ENCODE data around the gene PPP2R2C.

The PPP2R2C gene

GRCh38 chr4:6439120-6439762 is 33.2 kb downstream of the PPP2R2C start:
- no CpG with 5 or more reads among the region's 6 CpGs for whole genome bisulfite sequencing, 2 donors (ENCODE audit: extremely low coverage in 2 of 2, insufficient read length in 2 of 2, insufficient replicate concordance in 1 of 2)

DNA sequence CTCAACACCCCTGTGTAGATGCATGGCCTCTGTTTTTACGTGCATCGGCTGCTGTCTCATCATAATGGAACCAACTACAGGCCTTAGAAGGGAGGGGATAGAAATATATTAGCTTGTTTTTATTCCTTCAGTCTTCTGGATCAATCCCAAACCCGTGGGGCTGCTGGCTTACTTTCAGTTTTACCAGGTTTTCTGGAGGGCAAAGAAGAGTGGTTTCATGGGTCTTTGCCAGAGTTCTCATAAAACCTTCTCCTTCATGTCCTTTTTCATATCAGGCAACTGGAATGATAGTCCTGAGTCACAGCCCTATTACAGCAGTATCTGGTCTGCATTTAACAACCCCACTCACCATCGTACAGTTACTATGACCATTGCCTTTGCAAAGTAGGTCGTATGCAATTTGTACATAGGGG is 34.6 kb downstream of the PPP2R2C start:
- Histone ChIP-seq H4K8ac (ENCODE audit: low read depth, low read length) (no peak overlapping the region), H3K4me1 (ENCODE audit: control insufficient read depth in 2 of 2, insufficient read depth in 1 of 2, low read depth in 1 of 2, low read length in 2 of 2) (peaks cover 0 to 1% of the 10 kb centered on the region in 2 donors), H3K23ac (ENCODE audit: low read depth, low read length, poor library complexity) (no peak overlapping the region), H2BK12ac (ENCODE audit: low read length) (no peak overlapping the region), H3K9ac (ENCODE audit: low read depth, low read length, poor library complexity) (no peak overlapping the region), H3K14ac (ENCODE audit: low read length) (no peak overlapping the region), H3K79me1 (ENCODE audit: low read depth, low read length) (no peaks in the 10 kb centered on the region), H3K4me2 (ENCODE audit: insufficient read depth, low read length, poor library complexity, severe bottlenecking) (no peak overlapping the region), H3K4me3 (ENCODE audit: low read length in 2 of 2) (no peak overlapping the region), H3K36me3 (replicated peaks in 1 of 2; ENCODE audit: control insufficient read depth in 2 of 2, insufficient read depth in 2 of 2, low read length in 2 of 2) (no peaks in the 10 kb centered on the region), H3K18ac (ENCODE audit: low read length) (no peak overlapping the region), H2AK5ac (ENCODE audit: low read depth, low read length) (no peak overlapping the region), H2BK5ac (ENCODE audit: low read length) (no peak overlapping the region), H4K91ac (ENCODE audit: low read depth, low read length, poor library complexity) (no peak overlapping the region), H3K9me3 (replicated peaks in 1 of 2; ENCODE audit: control insufficient read depth in 2 of 2, insufficient read depth in 1 of 2, low read depth in 1 of 2, low read length in 2 of 2) (peaks cover 0 to 3% of the 10 kb centered on the region in 2 donors), H3K4ac (ENCODE audit: low read length) (no peak overlapping the region), H3K27ac (replicated peaks; ENCODE audit: low read length) (no peak overlapping the region), H2BK120ac (ENCODE audit: low read depth, low read length) (no peak overlapping the region), H3K27me3 (ENCODE audit: control insufficient read depth in 3 of 3, insufficient read depth in 3 of 3, low read depth in 1 of 3, low read length in 3 of 3) (peaks cover 0 to 11% (median 0%) of the 10 kb centered on the region in 3 experiments), H2BK15ac (ENCODE audit: low read length) (no peak overlapping the region), H2AFZ (ENCODE audit: low read length) (no peak overlapping the region)
- no CpG with 5 or more reads among the region's 5 CpGs for WGBS, 2 donors (ENCODE audit: extremely low coverage in 2 of 2, insufficient read length in 2 of 2, insufficient replicate concordance in 1 of 2)
- DNase-seq (ENCODE audit: low spot score) = no peak

More at GRCh38 chr4:6439120-6439762, 33.2 kb downstream of the PPP2R2C start:
- Histone ChIP-seq H3K14ac (ENCODE audit: low read length) (no peak overlapping the region), H3K4me1 (ENCODE audit: control insufficient read depth in 2 of 2, insufficient read depth in 1 of 2, low read depth in 1 of 2, low read length in 2 of 2) (peaks cover 0 to 1% of the 10 kb centered on the region in 2 donors), H3K23ac (ENCODE audit: low read depth, low read length, poor library complexity) (no peak overlapping the region), H3K18ac (ENCODE audit: low read length) (no peak overlapping the region), H3K9ac (ENCODE audit: low read depth, low read length, poor library complexity) (no peak overlapping the region), H2BK5ac (ENCODE audit: low read length) (no peak overlapping the region), H3K4me3 (ENCODE audit: low read length in 2 of 2) (no peak overlapping the region), H3K27me3 (ENCODE audit: control insufficient read depth in 3 of 3, insufficient read depth in 3 of 3, low read depth in 1 of 3, low read length in 3 of 3) (peaks cover 0 to 17% (median 0%) of the 10 kb centered on the region in 3 experiments), H2AFZ (ENCODE audit: low read length) (no peak overlapping the region), H4K91ac (ENCODE audit: low read depth, low read length, poor library complexity) (no peak overlapping the region), H3K36me3 (replicated peaks in 1 of 2; ENCODE audit: control insufficient read depth in 2 of 2, insufficient read depth in 2 of 2, low read length in 2 of 2) (no peaks in the 10 kb centered on the region), H3K9me3 (replicated peaks in 1 of 2; ENCODE audit: control insufficient read depth in 2 of 2, insufficient read depth in 1 of 2, low read depth in 1 of 2, low read length in 2 of 2) (peaks cover 0 to 3% of the 10 kb centered on the region in 2 donors), H2BK15ac (ENCODE audit: low read length) (no peak overlapping the region), H3K4me2 (ENCODE audit: insufficient read depth, low read length, poor library complexity, severe bottlenecking) (no peak overlapping the region), H2AK5ac (ENCODE audit: low read depth, low read length) (no peak overlapping the region), H2BK120ac (ENCODE audit: low read depth, low read length) (no peak overlapping the region), H4K8ac (ENCODE audit: low read depth, low read length) (no peak overlapping the region), H3K79me1 (ENCODE audit: low read depth, low read length) (no peaks in the 10 kb centered on the region), H3K27ac (replicated peaks; ENCODE audit: low read length) (no peak overlapping the region), H2BK12ac (ENCODE audit: low read length) (no peak overlapping the region), H3K4ac (ENCODE audit: low read length) (no peak overlapping the region)
- no peak for DNase-seq (ENCODE audit: low spot score)

- Histone ChIP-seq H4K91ac (ENCODE audit: low read depth, low read length, poor library complexity) (no peak overlapping the region), H2BK12ac (ENCODE audit: low read length) (no peak overlapping the region), H3K18ac (ENCODE audit: low read length) (no peak overlapping the region), H3K23ac (ENCODE audit: low read depth, low read length, poor library complexity) (no peak overlapping the region), H3K9ac (ENCODE audit: low read depth, low read length, poor library complexity) (no peak overlapping the region), H3K9me3 (replicated peaks in 1 of 2; ENCODE audit: control insufficient read depth in 2 of 2, insufficient read depth in 1 of 2, low read depth in 1 of 2, low read length in 2 of 2) (peaks cover 0 to 3% of the 10 kb centered on the region in 2 donors), H2BK5ac (ENCODE audit: low read length) (no peak overlapping the region), H3K27me3 (ENCODE audit: control insufficient read depth in 3 of 3, insufficient read depth in 3 of 3, low read depth in 1 of 3, low read length in 3 of 3) (peaks cover 0 to 7% (median 0%) of the 10 kb centered on the region in 3 experiments), H3K4me2 (ENCODE audit: insufficient read depth, low read length, poor library complexity, severe bottlenecking) (no peak overlapping the region), H3K4ac (ENCODE audit: low read length) (no peak overlapping the region), H3K4me3 (ENCODE audit: low read length in 2 of 2) (no peak overlapping the region), H3K4me1 (ENCODE audit: control insufficient read depth in 2 of 2, insufficient read depth in 1 of 2, low read depth in 1 of 2, low read length in 2 of 2) (peaks cover 0 to 1% of the 10 kb centered on the region in 2 donors), H2AFZ (ENCODE audit: low read length) (no peak overlapping the region), H3K36me3 (replicated peaks in 1 of 2; ENCODE audit: control insufficient read depth in 2 of 2, insufficient read depth in 2 of 2, low read length in 2 of 2) (no peaks in the 10 kb centered on the region), H3K79me1 (ENCODE audit: low read depth, low read length) (no peaks in the 10 kb centered on the region), H3K27ac (replicated peaks; ENCODE audit: low read length) (no peak overlapping the region), H3K14ac (ENCODE audit: low read length) (no peak overlapping the region), H2AK5ac (ENCODE audit: low read depth, low read length) (no peak overlapping the region), H2BK120ac (ENCODE audit: low read depth, low read length) (no peak overlapping the region), H4K8ac (ENCODE audit: low read depth, low read length) (no peak overlapping the region), H2BK15ac (ENCODE audit: low read length) (no peak overlapping the region)
- no peak for DNase-seq (ENCODE audit: low spot score)
Measured at GRCh38 chr4:6435010-6435409, 37.4 kb downstream of the PPP2R2C start.

DNA sequence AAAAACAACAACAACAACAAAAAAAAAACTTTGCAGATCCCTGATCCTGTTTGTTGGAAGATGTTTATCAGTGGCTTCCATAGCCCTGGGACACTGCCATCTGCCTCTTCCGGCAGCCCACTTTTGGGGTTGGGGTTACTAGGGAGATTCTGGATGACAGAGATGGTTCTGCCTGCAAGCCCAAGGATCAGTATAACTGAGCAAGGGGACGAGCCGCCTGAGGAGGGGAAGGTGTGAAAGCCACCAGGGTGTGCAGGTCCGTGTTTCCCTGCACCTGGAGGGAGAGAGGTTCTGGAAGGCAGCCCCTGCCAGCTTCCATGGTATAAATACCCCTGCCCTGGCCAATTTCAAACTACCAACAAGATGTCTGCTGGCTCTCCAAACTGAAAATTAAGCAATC is 41.5 kb downstream of the PPP2R2C start:
- H2BK120ac ChIP-seq (ENCODE audit: low read depth, low read length) = no peak overlapping the region
- no peak overlapping the region for H3K4ac ChIP-seq (ENCODE audit: low read length)
- H3K4me1 ChIP-seq (ENCODE audit: control insufficient read depth in 2 of 2, insufficient read depth in 1 of 2, low read depth in 1 of 2, low read length in 2 of 2) = no peaks in the 10 kb centered on the region
- H2BK12ac ChIP-seq (ENCODE audit: low read length) = no peak overlapping the region
- H3K36me3 ChIP-seq (replicated peaks in 1 of 2; ENCODE audit: control insufficient read depth in 2 of 2, insufficient read depth in 2 of 2, low read length in 2 of 2) = no peaks in the 10 kb centered on the region
- no peak for DNase-seq (ENCODE audit: low spot score)
- no peak overlapping the region for H4K91ac ChIP-seq (ENCODE audit: low read depth, low read length, poor library complexity)
- WGBS, 2 donors (ENCODE audit: extremely low coverage in 2 of 2, insufficient read length in 2 of 2, insufficient replicate concordance in 1 of 2) = no CpG with 5 or more reads among the region's 4 CpGs
- H3K79me1 ChIP-seq (ENCODE audit: low read depth, low read length) = no peaks in the 10 kb centered on the region
- no peak overlapping the region for H2BK15ac ChIP-seq (ENCODE audit: low read length)
- no peak overlapping the region for H3K27ac ChIP-seq (replicated peaks; ENCODE audit: low read length)
- H3K4me2 ChIP-seq (ENCODE audit: insufficient read depth, low read length, poor library complexity, severe bottlenecking) = no peak overlapping the region
- H3K9ac ChIP-seq (ENCODE audit: low read depth, low read length, poor library complexity) = no peak overlapping the region
- no peak overlapping the region for H3K14ac ChIP-seq (ENCODE audit: low read length)
- H3K4me3 ChIP-seq (ENCODE audit: low read length in 2 of 2) = no peak overlapping the region
- H2AK5ac ChIP-seq (ENCODE audit: low read depth, low read length) = no peak overlapping the region
- no peak overlapping the region for H4K8ac ChIP-seq (ENCODE audit: low read depth, low read length)
- H2BK5ac ChIP-seq (ENCODE audit: low read length) = no peak overlapping the region
- peaks cover 0 to 3% of the 10 kb centered on the region in 2 donors for H3K9me3 ChIP-seq (replicated peaks in 1 of 2; ENCODE audit: control insufficient read depth in 2 of 2, insufficient read depth in 1 of 2, low read depth in 1 of 2, low read length in 2 of 2)
- H3K18ac ChIP-seq (ENCODE audit: low read length) = no peak overlapping the region
- no peak overlapping the region for H3K23ac ChIP-seq (ENCODE audit: low read depth, low read length, poor library complexity)
- H2AFZ ChIP-seq (ENCODE audit: low read length) = no peak overlapping the region
- H3K27me3 ChIP-seq (ENCODE audit: control insufficient read depth in 3 of 3, insufficient read depth in 3 of 3, low read depth in 1 of 3, low read length in 3 of 3) = peaks cover 0 to 27% (median 0%) of the 10 kb centered on the region in 3 experiments

Measured in neuronal stem cell (in vitro differentiated cells).